ENCODE measurements around the gene CACNA2D3. TPM values are rescaled to one million over a fixed set of nuclear protein-coding genes. Genes with fewer than 3 reads are reported as not detected.

The CACNA2D3 gene
- total RNA-seq, 1 donor from 2014 or later, result 0.17 TPM

GRCh38 chr3:54861248-54862067, 739.1 kb downstream of the CACNA2D3 start:
- Histone ChIP-seq H3K27me3 (ENCODE audit: control insufficient read depth, insufficient read depth, low read length) (no peaks in the 10 kb centered on the region), H3K4me3 (ENCODE audit: low read depth, low read length) (no peak overlapping the region), H3K36me3 (ENCODE audit: control insufficient read depth, insufficient read depth, low read length) (no peaks in the 10 kb centered on the region)
- no peak for TF ChIP-seq CTCF (IDR thresholded peaks at IDR 0.05; ENCODE audit: insufficient read depth, low read length, poor library complexity, severe bottlenecking)
- no peak for DNase-seq (ENCODE audit: low read depth)

GRCh38 chr3:54862526-54862925, 740.2 kb downstream of the CACNA2D3 start:
- Histone ChIP-seq H3K36me3 (ENCODE audit: control insufficient read depth, insufficient read depth, low read length) (no peaks in the 10 kb centered on the region), H3K27me3 (ENCODE audit: control insufficient read depth, insufficient read depth, low read length) (no peaks in the 10 kb centered on the region), H3K4me3 (ENCODE audit: low read depth, low read length) (no peak overlapping the region)
- no peak for TF ChIP-seq CTCF (IDR thresholded peaks at IDR 0.05; ENCODE audit: insufficient read depth, low read length, poor library complexity, severe bottlenecking)
- no peak for DNase-seq (ENCODE audit: low read depth)

- Histone ChIP-seq H3K27me3 (ENCODE audit: control insufficient read depth, insufficient read depth, low read length) (no peaks in the 10 kb centered on the region), H3K4me3 (ENCODE audit: low read depth, low read length) (no peak overlapping the region), H3K36me3 (ENCODE audit: control insufficient read depth, insufficient read depth, low read length) (no peaks in the 10 kb centered on the region)
- TF ChIP-seq CTCF (IDR thresholded peaks at IDR 0.05; ENCODE audit: insufficient read depth, low read length, poor library complexity, severe bottlenecking), result no peak
- no peak for DNase-seq (ENCODE audit: low read depth)
Measured at GRCh38 chr3:54863366-54863765, 741.0 kb downstream of the CACNA2D3 start.

- H3K27me3 ChIP-seq (ENCODE audit: control insufficient read depth, insufficient read depth, low read length), result no peaks in the 10 kb centered on the region
- no peak for TF ChIP-seq CTCF (IDR thresholded peaks at IDR 0.05; ENCODE audit: insufficient read depth, low read length, poor library complexity, severe bottlenecking)
- no peak for DNase-seq (ENCODE audit: low read depth)
- no peak overlapping the region for H3K4me3 ChIP-seq (ENCODE audit: low read depth, low read length)
- H3K36me3 ChIP-seq (ENCODE audit: control insufficient read depth, insufficient read depth, low read length), result no peaks in the 10 kb centered on the region
Measured at GRCh38 chr3:54863786-54864185, 741.4 kb downstream of the CACNA2D3 start.

GRCh38 chr3:54865316-54865715, 743.0 kb downstream of the CACNA2D3 start:
- TF ChIP-seq CTCF (IDR thresholded peaks at IDR 0.05; ENCODE audit: insufficient read depth, low read length, poor library complexity, severe bottlenecking), result no peak
- no peaks in the 10 kb centered on the region for H3K27me3 ChIP-seq (ENCODE audit: control insufficient read depth, insufficient read depth, low read length)
- DNase-seq (ENCODE audit: low read depth), result no peak
- H3K36me3 ChIP-seq (ENCODE audit: control insufficient read depth, insufficient read depth, low read length), result no peaks in the 10 kb centered on the region
- H3K4me3 ChIP-seq (ENCODE audit: low read depth, low read length), result no peak overlapping the region

GRCh38 chr3:54866251-54866650, 743.9 kb downstream of the CACNA2D3 start:
- H3K4me3 ChIP-seq (ENCODE audit: low read depth, low read length), result no peak overlapping the region
- TF ChIP-seq CTCF (IDR thresholded peaks at IDR 0.05; ENCODE audit: insufficient read depth, low read length, poor library complexity, severe bottlenecking), result no peak
- no peaks in the 10 kb centered on the region for H3K27me3 ChIP-seq (ENCODE audit: control insufficient read depth, insufficient read depth, low read length)

More at GRCh38 chr3:54866251-54866650, 743.9 kb downstream of the CACNA2D3 start:
- no peak for DNase-seq (ENCODE audit: low read depth)
- no peaks in the 10 kb centered on the region for H3K36me3 ChIP-seq (ENCODE audit: control insufficient read depth, insufficient read depth, low read length)
